Nucleus accumbens (tissue), 56 donors: ENCODE results near the gene TMEM109.
A peak's percentile ranks its signal among the peaks of the same experiment; 100 is the strongest.

ENCODE experiments used
- DNase-seq, 56 donors: peaks; one replicate each; lab custom pipeline; 2025; lab: John Stamatoyannopoulos, UW

Gene TMEM109

DNA sequence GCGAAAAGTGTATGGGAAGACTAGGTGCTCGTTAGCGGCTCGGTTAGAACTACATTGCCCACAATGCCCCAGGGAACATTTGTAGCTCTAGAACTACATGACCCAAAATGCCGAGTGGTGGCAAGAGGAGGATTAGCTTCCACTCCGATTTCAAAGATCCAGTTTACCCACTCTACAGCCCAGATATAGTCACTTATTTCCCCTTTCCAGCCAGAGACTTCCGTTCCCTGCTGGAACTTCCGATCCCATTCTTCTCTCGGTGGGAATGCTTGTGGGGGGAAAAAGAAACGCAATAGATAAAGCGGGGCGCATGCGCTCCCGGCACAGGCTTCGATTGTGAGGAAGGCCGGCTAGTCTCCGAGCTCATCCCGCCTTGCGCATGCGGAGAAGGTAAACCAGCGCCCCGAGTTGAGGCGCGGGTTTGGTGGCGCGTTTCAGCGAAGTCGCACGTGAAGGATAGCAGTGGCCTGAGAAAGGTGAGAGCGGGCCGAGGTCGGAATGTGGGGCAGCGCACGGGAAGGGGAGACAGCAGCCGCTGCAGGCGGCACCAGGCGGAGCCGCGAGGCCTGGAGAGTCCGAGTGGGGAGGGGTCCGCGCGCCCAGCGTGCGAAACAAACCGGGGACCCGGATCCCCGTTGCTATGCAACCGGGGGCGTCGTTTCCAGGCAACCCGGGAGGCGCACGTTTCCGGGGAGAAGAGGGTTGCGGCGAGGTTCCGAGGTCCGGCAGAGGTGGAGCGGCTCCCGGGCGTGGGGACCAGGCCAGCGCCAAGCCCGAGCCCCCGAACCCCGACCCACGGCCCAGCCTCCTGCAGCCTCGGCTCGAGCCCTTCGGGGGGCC, at the start of gene TMEM109:
TMEM109 (plus strand) TSS at position 366 of the 840 bp plus-strand sequence. CDS start 5,536 bp downstream, outside the sequence.
- DNase-seq, result peak in 55 of 56 donors; percentile 48 to 94 (median 87)

DNA sequence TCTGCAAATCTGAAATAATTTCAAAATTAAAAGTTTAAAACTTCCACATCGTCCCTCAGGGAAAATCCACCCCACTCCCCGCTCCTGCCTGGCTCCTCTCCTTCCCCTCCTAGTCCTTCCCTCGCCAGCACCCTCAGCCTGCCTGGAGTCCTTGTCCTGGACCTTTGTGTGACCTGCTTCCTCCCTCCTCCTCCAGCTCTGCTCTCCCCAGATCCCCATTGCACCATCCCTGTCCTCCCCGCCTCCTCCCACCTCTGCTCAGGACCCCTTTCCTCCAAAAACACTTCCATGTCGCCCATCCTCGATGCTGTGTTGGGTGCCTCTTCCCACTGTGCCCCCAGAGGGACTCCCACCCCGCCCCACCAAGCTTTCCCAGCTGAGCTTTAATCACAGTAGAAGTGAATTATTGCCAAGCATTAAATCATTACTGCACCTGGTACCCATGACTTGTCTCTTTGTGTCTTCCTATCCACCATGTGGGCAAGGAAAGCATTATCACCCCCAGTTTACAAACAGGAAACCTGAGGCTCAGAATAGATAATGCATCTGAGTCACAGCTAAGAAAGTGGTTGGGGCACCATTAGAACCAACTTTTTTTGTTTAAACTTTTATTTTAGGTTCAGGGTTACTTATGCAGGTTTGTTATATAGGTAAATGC, 49.0 kb upstream of the TMEM109 start:
- no peak for DNase-seq

DNA sequence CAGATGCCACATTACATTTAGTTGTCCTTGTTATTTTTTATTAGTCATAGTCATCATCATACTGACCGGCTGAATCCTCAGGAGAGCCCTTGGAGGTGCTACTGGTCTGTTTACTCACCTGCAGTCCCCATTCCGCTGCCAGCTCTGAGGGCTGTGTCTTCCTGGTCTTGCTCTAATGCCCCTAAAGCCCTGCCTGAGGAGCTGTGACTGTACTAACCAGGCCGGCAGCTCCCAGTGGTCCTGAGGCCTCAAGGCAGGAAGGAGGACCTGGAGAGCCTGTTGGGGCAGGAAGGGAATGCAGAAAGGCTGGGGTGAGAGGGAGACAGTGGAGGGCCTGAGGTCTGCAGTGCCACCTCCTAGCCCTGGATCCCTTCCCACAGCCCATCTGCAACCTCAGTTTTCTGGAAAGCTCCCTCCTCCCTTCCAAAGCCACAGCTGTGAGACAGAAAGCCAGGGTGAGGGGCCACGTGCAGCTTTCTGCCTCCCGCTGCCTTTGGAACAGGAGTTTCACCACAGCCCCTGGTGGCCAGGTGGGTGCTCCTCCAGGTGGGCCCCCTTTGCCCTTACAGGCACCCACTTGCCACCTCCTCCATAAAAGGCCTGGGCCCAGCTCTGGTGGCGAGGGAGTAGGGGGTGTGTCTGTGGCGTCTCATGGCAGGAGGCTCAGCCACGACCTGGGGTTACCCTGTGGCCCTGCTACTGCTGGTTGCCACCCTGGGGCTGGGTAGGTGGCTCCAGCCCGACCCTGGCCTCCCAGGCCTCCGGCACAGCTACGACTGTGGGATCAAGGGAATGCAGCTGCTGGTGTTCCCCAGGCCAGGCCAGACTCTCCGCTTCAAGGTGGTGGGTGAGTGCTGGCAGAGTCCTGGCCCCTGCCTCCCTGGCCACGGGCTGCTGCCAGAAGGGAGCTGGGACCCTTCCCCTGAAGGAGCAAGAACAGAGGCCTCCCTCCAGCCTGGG, 46.8 kb upstream of the TMEM109 start, which contains the start of gene ZP1:
ZP1 (plus strand) TSS at position 632 of the 960 bp plus-strand sequence; CDS start at position 652, 20 bp downstream.
- no peak for DNase-seq

DNA sequence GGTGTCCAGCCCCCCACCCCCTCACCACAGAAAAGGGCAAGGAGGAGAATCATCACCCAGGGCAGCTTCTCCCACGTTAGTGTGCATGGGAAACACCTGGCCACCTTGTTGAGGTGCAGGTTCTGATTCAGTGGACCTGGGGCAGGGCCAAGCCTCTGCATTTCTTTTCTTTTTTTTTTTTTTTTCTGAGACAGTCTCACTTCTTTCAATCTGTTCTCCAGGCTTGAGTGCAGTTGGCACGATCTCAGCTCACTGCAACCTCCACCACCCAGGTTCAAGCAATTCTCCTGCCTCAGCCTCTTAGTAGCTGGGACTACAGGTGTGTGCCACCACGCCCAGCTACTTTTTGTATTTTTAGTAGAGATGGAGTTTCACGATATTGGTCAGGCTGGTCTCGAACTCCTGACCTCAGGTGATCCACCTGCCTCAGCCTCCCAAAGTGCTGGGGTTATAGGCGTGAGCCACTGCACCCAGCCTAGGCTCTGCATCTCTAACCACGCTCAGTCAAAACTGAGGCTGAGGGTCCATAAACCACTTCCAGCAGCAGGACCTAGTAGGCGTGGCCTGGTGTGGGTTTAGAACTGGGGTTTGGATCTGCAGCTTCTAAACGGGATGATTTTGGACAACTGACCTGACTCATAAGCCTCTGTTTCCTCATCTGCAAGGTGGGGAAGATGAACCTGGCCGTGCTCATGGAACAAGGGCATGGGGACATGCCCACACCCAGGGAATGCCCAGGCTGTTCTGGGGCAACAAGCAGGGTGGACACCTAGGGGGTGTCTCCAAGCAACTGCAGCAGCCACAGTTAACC, 45.9 kb upstream of the TMEM109 start:
- no peak for DNase-seq

DNA sequence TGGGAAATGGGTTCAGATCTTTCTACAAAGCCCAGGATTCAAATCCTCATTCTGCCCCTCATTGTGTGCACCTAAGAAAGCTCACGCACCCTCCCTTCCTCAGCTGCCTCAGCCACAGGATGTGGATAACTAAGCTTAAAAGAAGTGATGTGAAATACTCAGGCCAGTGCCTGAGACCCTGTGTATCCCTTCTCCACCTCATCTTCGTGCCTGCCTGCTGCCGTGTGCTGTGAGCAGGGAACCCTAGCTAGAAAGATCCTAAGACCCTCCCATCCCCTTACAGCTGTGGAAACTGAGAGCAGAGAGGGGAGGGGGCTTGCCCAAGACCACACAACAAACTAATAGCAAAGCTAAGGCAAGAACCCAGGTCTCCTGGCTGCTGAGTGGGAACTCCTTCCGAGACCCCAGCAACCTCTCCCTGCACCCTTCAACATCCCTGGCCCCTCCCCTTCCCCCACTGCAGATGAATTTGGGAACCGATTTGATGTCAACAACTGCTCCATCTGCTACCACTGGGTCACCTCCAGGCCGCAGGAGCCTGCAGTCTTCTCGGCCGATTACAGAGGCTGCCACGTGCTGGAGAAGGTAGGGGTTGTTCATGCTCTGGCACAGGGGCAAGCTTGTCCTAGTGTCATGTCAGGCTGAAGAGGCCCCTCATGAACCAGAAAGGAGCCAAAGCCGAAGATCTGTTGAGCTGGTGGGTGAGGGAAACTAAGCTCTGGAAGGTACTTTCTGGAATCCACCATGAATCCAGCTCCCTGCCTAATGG, 45.1 kb upstream of the TMEM109 start:
- no peak for DNase-seq

DNA sequence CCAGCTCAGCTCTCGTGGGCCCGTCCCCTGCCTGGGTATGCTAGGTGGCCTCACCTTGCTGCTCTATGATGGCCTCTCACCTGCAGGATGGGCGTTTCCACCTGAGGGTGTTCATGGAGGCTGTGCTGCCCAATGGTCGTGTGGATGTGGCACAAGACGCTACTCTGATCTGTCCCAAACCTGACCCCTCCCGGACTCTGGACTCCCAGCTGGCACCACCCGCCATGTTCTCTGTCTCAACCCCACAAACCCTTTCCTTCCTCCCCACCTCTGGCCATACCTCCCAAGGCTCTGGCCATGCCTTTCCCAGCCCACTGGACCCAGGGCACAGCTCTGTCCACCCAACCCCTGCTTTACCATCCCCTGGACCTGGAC, 44.5 kb upstream of the TMEM109 start:
- no peak for DNase-seq

DNA sequence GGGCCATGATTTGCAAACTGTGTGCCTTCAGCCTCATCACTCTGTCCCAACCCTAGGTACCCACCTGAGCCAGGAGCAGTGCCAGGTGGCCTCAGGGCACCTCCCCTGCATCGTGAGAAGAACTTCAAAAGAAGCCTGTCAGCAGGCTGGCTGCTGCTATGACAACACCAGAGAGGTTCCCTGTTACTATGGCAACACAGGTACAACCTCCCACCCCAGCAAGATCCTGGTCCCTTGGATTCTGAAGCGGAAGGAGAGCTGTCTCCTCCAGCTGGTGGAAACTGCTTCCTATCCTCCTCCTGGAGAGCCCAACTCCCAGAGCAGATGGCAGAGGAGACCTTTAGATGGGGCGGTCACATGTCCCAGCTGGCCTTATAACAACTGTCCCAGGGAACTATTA, 43.7 kb upstream of the TMEM109 start:
- peak in 33 of 56 donors; percentile 11 to 82 (median 47) for DNase-seq

DNA sequence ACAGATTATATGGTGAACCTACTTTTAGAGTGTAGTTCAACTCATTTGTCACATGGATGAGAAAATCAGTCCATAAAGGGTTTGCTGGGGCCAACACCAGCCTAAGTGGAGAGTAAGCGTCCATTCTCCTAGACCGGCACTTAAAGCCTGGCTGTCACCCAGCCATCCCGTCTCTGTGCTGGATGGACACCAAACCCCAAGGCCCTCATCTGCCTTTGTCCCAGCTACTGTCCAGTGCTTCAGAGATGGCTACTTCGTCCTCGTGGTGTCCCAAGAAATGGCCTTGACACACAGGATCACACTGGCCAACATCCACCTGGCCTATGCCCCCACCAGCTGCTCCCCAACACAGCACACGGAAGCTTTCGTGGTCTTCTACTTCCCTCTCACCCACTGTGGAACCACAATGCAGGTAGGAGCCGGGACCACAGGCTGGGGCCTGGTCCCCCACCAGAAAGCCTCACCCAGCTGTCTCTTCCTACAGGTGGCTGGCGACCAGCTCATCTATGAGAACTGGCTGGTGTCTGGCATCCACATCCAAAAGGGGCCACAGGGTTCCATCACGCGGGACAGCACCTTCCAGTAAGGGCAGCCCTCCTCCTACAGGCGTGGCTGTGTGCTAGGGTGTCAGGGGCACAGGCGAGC, 43.1 kb upstream of the TMEM109 start:
- no peak for DNase-seq

- peak in 1 of 56 donors; percentile 19 for DNase-seq
These were observed 42.4 kb upstream of the TMEM109 start for GRCh38 chr11:60871378-60872061.

- no peak for DNase-seq
These were observed 41.6 kb upstream of the TMEM109 start for GRCh38 chr11:60872124-60872960.

GRCh38 chr11:60872961-60873524, 40.9 kb upstream of the TMEM109 start:
- DNase-seq, result peak in 14 of 56 donors; percentile 8 to 48 (median 36)

- DNase-seq, result no peak
These were observed 40.4 kb upstream of the TMEM109 start for GRCh38 chr11:60873533-60873932.

- no peak for DNase-seq
These were observed 39.3 kb upstream of the TMEM109 start for GRCh38 chr11:60874421-60875365.

DNA sequence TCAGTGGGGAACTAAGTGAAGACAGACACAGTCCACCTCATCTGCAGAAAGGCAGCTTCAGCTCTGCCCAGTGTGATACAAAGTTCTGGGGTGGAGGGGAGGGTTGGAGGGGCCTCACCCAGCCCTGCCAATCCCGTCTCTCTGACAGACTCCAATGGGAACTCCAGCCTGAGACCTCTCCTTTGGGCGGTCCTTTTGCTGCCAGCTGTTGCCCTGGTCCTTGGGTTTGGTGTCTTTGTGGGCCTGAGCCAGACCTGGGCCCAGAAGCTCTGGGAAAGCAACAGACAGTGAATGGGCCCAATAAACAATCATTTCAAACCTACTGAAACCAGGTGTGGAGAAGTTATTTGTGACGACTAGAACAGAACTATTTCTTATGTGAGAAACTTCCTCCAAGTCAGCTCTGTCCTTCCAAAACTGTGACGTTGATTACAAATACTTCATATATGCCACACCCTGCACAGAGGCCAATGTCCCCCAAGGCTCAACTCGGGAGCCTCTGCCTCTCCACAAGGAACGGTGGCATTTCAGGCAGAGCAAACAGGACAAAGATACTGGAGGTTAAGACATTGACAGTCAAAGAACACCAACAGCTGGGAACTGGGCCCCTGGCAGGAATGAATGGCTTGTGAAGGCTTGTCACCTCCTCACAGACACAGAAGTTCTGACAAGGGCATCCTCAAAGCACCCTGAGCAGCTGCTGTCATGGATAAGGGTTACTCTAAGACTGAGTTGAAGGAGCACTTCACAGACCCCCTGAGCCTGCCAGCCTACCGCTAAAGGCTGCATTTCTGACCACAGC, 38.4 kb upstream of the TMEM109 start:
- no peak for DNase-seq

DNA sequence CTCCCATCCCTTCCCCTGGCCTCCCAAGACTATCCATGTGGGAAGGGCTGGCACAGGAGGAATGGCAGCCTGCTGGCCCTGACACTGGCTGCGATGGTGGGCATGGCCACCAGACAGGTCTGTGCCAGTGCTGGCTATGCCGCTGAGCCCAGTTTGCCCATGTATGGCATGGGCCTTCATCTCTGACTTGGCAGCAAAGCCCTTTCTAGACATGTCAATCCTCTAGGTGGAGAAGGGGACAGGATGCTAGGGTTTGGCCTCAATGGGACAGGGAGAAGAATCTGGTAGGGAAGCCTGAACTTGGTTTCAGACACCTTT, 37.8 kb upstream of the TMEM109 start:
- no peak for DNase-seq
